ENCODE results near the gene SLC25A11. TPM values are rescaled to one million over a fixed set of nuclear protein-coding genes. Genes with fewer than 3 reads are reported as not detected.

SLC25A11 gene
- total RNA-seq, 1 donor = 78.6 TPM

GRCh38 chr17:4967539-4968485 lies 28.0 kb upstream of the SLC25A11 start, which contains the start of gene SPAG7:
Gene SPAG7, minus strand, starts transcription at chr17:4967817. Its CDS starts 13 bp downstream, at chr17:4967804.
- DNase-seq (ENCODE audit: low read depth in 2 of 3, low spot score in 2 of 3) = peak; percentile 95 to 98 (median 97)

- DNase-seq (ENCODE audit: low read depth in 2 of 3, low spot score in 2 of 3) = peak in 2 of 3 donors; percentile 99 to 100
Observed at GRCh38 chr17:4966844-4967538, 27.1 kb upstream of the SLC25A11 start.

- no peak for DNase-seq (ENCODE audit: low read depth in 2 of 3, low spot score in 2 of 3)
Observed at GRCh38 chr17:4965311-4965986, 25.6 kb upstream of the SLC25A11 start.

GRCh38 chr17:4960279-4960922 lies 20.6 kb upstream of the SLC25A11 start:
- DNase-seq (ENCODE audit: low read depth in 2 of 3, low spot score in 2 of 3) = no peak

GRCh38 chr17:4959261-4959965 lies 19.6 kb upstream of the SLC25A11 start:
- no peak for DNase-seq (ENCODE audit: low read depth in 2 of 3, low spot score in 2 of 3)

- no peak for DNase-seq (ENCODE audit: low read depth in 2 of 3, low spot score in 2 of 3)
Observed at GRCh38 chr17:4958102-4958501, 18.3 kb upstream of the SLC25A11 start.

GRCh38 chr17:4956493-4957061 lies 16.7 kb upstream of the SLC25A11 start:
- DNase-seq (ENCODE audit: low read depth in 2 of 3, low spot score in 2 of 3) = peak in 1 of 3 donors; percentile 65

- no peak for DNase-seq (ENCODE audit: low read depth in 2 of 3, low spot score in 2 of 3)
Observed at GRCh38 chr17:4955091-4955490, 15.2 kb upstream of the SLC25A11 start.

GRCh38 chr17:4953451-4953961 lies 13.7 kb upstream of the SLC25A11 start:
- no peak for DNase-seq (ENCODE audit: low read depth in 2 of 3, low spot score in 2 of 3)

GRCh38 chr17:4951486-4951885 lies 11.6 kb upstream of the SLC25A11 start:
- no peak for DNase-seq (ENCODE audit: low read depth in 2 of 3, low spot score in 2 of 3)

- DNase-seq (ENCODE audit: low read depth in 2 of 3, low spot score in 2 of 3) = no peak
Observed at GRCh38 chr17:4950746-4951204, 10.9 kb upstream of the SLC25A11 start, which contains the start of gene ENO3. Gene ENO3, plus strand, starts transcription at chr17:4951119. Its CDS starts 711 bp downstream, at chr17:4951830.

GRCh38 chr17:4950075-4950745 lies 10.4 kb upstream of the SLC25A11 start:
- no peak for DNase-seq (ENCODE audit: low read depth in 2 of 3, low spot score in 2 of 3)

GRCh38 chr17:4949321-4950074 lies 9.7 kb upstream of the SLC25A11 start:
- peak; percentile 78 to 88 (median 80) for DNase-seq (ENCODE audit: low read depth in 2 of 3, low spot score in 2 of 3)

- peak in 2 of 3 donors; percentile 75 to 86 for DNase-seq (ENCODE audit: low read depth in 2 of 3, low spot score in 2 of 3)
Observed at GRCh38 chr17:4948931-4949320, 9.1 kb upstream of the SLC25A11 start.

GRCh38 chr17:4948166-4948930 lies 8.5 kb upstream of the SLC25A11 start, which contains the start of gene PFN1:
Gene PFN1, minus strand, starts transcription at chr17:4948530. Its CDS starts 136 bp downstream, at chr17:4948394.
- peak; percentile 82 to 94 (median 92) for DNase-seq (ENCODE audit: low read depth in 2 of 3, low spot score in 2 of 3)

- DNase-seq (ENCODE audit: low read depth in 2 of 3, low spot score in 2 of 3) = peak in 1 of 3 donors; percentile 36
Observed at GRCh38 chr17:4947411-4948165, 7.7 kb upstream of the SLC25A11 start.
